GM12873 (cell line): ENCODE results near the gene CABCOCO1.

Experiments
- CTCF ChIP-seq: IDR thresholded peaks from 2 replicates; pipeline ENCODE4 v1.5.1; 2012; ENCODE audit warnings: low read depth, mild to moderate bottlenecking, moderate library complexity, low read length, control low read depth; ENCODE audit not compliant: insufficient read depth; ENCODE audit errors: missing control alignments

CABCOCO1 gene

DNA sequence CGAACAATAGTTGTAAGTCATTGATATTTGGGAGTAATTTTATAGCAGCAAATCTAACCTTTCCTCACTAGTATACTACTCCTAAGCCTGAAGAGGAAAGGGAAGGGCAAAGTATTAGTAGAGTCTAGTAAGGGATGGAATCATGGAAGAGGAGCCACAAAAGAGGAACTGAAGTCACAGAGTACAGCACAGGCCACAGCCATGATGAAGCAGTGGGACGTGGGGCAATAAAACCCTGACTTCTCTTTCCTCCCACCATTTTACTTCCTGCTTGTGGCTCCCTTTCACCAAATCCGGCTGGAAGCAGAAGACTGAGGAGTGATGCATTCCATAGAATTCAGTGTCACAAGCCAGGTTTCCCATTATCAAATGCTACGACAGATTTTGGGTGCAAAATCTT lies 58.7 kb downstream of the CABCOCO1 start:
- TF ChIP-seq CTCF, result no peak

GRCh38 chr10:61729596-61729995 lies 66.9 kb downstream of the CABCOCO1 start:
- no peak for TF ChIP-seq CTCF

DNA sequence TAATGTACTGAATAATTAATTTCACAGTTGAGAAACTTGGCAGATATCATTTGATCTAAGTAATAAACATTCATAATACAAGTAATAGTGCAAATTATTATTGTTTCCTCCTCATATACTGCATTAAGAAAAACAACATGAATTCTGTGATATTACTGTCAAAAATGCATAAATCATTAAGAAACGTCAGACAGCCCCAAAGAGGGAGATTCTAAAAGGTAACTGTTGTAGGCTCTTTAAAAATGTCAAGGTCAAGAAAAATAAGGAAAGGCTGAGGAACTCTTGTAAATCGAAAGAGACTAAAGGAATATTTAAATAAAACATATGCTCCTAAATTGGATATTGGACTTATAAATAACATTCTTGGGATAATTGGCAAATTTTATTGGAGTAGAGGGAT lies 67.9 kb downstream of the CABCOCO1 start:
- no peak for TF ChIP-seq CTCF

DNA sequence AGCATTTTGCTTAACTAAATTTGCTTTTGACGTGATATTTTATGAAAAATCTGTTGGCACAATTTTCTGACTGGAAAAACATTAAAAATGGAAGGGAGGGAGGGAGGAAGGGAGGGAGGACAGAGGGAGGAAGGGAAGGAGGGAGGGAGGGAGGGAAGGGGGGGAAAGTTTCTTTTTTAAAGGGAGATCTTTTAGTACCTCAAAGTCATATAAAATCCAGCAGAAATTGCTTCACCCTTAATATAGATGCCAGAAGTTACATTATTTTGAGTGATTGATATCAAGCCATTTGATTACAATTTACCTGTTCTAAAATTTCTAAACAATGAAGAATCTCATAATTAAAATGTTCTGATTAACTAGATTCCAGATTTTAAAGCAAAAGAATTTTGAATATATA lies 68.9 kb downstream of the CABCOCO1 start:
- TF ChIP-seq CTCF, result no peak

DNA sequence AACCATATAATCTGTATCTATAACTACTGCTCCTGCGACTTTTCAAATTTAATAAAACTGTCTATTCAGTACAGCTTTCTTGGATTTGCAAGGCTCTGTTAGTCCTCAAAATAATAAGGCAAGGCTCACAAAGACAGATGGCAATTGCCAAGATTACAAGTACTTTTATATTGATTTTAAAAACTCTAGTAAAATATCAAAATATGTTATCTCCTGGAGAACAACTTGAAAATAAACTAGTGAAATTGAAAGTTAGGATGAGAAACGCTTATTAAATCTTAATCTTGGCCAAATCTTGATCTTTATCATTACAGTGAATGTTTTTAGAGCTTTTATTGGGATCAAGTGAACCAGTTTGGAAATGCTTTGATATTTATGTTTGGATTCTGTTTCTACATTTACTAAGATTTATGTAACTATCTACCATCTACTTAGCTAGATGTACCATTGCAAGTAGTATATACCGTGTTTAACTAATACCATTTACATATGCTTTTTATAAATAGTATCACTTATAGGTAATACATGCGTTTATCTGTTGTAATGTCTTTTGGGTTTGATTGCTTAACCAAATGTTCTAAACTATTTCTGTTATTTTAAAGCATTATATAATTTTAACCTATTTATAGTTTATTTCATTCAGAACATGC lies 70.0 kb downstream of the CABCOCO1 start:
- TF ChIP-seq CTCF, result no peak

- peak; percentile 53 for TF ChIP-seq CTCF
These were observed 70.7 kb downstream of the CABCOCO1 start for GRCh38 chr10:61733358-61733940.

DNA sequence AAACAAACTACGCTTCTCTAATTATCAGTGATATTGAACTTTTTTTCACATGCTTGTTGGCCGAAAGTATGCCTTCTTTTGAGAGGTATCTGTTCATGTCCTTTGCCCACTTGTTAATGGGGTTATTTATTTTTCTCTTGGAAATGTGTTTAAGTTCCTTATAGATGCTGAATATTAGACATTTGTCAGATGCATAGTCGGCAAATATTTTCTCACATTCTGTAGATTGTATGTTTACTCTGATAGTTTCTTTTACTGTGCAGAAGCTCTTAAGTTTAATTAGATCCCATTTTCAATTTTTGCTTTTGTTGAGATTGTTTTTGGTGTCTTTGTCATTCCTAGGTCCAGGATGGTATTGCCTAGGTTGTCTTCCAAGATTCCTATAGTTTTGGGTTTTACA lies 73.2 kb downstream of the CABCOCO1 start:
- no peak for TF ChIP-seq CTCF
